ENCODE results near the gene SLC2A4.
"Not testable (repeated sequence)": the region's sequence is repeated elsewhere in the genome, so short reads cannot be mapped to it uniquely, and the experiment has no call there.

Gene SLC2A4

DNA sequence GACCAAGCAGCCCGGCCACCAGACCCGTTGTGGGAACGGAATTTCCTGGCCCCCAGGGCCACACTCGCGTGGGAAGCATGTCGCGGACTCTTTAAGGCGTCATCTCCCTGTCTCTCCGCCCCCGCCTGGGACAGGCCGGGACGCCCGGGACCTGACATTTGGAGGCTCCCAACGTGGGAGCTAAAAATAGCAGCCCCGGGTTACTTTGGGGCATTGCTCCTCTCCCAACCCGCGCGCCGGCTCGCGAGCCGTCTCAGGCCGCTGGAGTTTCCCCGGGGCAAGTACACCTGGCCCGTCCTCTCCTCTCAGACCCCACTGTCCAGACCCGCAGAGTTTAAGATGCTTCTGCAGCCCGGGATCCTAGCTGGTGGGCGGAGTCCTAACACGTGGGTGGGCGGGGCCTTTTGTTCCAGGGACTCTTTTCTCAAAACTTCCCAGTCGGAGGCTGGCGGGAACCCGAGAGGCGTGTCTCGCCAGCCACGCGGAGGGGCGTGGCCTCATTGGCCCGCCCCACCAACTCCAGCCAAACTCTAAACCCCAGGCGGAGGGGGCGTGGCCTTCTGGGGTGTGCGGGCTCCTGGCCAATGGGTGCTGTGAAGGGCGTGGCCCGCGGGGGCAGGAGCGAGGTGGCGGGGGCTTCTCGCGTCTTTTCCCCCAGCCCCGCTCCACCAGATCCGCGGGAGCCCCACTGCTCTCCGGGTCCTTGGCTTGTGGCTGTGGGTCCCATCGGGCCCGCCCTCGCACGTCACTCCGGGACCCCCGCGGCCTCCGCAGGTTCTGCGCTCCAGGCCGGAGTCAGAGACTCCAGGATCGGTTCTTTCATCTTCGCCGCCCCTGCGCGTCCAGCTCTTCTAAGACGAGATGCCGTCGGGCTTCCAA lies at the start of gene SLC2A4:
Gene SLC2A4, plus strand, starts transcription at position 645 of the 879 bp plus-strand sequence. Its CDS starts 217 bp downstream, at position 862.
- DNase-seq = peak; percentile 82 to 90

DNA sequence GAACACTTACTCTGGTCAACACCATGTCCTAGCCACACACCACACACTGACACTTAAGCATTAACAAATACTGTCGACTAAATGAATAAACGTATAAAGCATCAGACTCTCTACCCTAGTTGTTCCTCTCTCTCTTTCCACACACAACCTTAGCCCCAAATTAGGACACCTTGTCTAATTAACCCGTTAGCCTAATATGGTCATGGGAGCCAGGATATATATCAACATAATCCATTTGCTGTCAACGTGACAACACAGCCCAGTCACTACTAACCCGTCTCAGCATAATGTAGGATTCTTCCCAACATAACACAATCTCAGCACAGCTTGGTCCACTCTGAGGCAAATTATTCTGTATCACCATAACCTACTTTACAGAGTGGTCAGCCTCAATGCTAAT lies 49.4 kb upstream of the SLC2A4 start:
- DNase-seq = no peak

DNA sequence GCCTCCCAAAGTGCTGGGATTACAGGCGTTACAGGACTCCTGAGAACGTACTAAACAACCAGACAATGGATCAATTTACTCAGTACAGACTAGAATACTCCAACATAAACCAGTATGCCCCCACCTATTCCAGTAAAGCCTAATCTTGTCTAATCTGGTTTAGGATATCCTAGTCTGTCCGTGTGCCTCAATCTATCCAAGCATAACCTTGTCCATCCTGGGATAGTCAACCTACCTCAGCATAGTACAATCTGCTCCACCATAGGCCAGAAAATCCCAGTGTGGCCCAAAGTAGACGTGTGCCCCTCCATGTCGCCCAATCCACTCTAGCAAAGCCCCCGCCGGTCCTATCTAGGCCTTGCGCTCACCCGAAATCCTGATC lies 47.8 kb upstream of the SLC2A4 start:
- DNase-seq = no peak

DNA sequence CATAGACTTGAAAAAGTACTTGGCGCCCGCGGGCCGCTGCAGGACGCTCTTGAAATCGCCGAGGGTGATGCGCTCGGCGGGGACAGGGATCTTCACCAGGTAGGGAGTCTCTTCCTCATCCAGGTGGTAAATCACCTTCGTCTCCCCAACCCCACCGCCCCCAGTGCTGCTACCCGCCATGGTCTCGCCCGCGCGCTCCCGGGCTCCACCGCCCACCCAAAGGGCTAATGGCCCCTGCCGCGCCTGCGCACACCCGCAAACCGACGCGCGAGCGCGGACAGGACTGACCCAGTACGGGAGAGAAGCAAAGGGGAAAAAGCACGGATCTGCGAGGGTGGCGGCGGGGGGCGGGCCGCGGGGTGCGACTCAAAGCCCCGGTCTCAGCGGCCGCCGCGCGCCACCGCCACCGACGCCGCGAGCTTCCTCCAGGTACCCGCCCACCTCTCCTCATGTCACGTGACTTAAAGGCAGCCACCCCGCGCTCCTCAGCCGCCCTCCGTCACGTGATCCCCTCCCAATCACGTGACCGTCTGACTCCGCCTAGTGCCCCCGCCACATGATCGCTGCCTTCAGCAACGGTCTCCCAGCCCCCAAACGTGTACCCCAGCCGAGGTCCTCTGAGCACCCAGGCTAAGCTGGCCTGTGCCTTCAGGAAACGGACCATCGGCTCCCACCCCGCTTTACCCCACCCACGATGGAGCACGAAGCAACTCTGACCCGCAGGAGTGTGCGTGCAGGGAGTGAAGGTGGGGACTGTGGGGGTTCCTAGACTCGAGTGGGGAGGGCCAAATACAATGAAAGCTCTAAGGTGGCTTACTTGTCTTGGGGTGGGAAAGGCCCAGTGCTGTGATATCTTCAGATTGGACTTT lies 47.2 kb upstream of the SLC2A4 start, which contains the start of gene DVL2:
Gene DVL2, minus strand, starts transcription at position 435 of the 869 bp plus-strand sequence. Its CDS starts 255 bp downstream, at position 180.
- peak; percentile 53 to 68 for DNase-seq

DNA sequence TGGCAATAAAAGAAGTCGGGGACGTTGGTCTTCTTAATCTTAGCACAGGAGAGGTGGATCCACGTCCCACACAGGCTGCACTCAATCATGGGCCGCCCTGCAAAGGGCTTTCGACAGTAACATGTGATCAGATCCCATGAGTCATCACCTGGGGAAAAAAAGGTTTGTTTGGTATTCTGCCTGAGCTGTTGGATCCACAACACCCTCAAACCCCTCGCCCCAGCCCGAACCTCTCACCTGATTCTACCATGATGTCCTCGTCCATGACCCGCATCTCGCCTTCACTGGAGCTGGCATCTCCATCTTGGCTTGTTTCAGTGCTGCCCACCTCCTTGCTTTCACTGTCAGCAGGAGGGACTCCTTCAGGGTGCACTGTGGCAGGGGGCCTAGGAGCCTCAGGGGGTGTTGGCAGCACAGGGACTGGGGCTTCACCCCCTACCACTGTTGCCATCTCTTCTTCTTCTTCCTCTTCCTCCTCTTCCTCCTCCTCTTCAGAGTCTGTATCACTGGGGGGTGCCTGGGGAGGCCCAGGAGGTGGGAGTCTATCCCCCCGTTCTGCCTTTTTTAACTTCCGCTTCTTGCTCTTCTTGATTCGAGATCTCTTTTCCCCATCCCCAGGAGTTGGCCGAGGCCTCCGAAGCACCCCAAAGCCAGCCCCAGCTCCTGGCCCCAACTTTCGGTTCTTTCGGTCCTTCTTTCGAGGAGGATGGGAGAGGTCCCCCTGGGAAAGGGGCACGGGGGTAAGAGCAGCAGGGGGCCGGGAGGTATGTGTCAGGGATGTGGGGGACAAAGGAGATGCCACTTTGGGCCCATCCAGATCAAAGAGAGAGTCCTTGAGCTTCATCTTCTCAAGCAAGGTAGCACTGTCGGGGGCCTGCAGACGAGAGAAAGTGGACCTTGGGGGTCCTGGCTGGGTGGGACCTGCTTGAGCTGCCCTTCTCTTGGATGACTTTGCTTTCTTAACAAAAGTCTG lies 45.5 kb upstream of the SLC2A4 start:
- no peak for DNase-seq

DNA sequence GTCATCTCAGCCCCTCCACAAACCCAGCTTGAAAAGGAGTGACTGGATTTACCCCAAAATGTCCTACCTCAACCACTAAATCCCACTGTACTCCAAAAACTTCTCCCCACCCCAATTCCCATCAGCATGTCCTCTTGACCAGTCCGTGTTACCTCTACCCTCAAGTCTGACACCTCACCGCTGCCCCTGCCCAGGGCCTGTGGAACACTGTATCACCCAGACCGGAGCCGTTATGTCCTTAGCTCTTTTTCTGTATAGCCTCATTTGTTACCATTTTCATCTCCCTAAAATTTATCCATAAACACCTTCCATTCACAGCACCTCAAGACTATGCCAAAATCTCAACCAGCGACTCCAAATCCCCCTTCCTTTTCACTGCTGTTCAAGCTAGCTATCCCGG lies 44.7 kb upstream of the SLC2A4 start:
- no peak for DNase-seq

DNA sequence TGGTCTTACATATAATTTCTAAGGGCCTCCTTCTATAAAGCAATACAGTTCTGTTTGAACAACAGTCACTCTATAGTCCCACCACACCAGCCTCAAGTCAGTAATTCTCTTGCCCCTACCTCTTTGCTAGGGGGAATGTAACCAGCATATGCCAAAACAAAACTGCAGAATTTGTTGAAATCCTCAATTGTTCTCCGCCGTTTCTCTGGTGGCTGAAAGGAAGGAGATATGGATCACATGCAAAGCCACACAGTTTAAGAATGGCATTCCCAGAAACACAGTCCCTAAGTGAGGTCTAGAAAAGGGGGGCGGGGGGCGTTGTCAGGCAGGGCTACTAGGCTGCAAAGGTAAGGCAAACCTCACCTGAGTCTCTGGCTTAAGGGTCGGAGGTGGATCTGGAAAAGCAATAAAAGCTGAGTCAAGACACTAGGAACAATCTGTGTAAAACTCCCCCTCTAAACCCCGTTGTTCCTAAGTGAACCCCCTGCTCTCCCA lies 44.2 kb upstream of the SLC2A4 start:
- no peak for DNase-seq

DNA sequence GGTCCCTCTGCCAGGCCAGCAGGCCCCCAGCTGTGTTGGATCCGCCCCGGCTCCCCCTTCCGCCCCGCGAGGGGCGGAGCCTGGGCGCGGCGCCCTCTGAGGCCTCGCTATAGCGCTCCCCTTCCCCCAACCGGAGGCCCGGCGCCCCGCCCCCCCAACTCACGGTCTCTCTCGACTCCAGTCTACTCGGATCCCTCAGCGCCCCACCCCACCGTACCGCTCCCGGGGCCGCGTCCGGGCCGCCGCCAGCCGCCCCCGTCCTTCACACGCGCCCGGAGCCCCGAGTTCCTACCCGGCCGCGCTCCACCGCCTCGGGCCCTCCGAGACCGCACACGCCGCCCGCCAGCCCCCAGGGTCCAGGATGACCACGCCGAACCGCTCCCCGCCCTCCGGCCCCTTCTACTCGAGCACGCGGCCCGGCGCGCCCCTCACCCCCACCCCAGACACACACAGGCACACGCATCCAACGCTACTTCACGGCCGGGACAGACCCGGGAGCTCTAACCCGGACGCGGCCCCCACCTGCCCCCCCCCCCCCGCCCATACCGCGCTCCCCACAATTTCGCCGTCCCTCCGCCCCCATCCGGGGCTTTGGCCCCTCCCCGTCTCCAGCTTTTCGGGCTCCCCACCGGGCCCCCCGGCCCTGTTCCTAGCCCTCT lies 43.6 kb upstream of the SLC2A4 start:
- DNase-seq = no peak

DNA sequence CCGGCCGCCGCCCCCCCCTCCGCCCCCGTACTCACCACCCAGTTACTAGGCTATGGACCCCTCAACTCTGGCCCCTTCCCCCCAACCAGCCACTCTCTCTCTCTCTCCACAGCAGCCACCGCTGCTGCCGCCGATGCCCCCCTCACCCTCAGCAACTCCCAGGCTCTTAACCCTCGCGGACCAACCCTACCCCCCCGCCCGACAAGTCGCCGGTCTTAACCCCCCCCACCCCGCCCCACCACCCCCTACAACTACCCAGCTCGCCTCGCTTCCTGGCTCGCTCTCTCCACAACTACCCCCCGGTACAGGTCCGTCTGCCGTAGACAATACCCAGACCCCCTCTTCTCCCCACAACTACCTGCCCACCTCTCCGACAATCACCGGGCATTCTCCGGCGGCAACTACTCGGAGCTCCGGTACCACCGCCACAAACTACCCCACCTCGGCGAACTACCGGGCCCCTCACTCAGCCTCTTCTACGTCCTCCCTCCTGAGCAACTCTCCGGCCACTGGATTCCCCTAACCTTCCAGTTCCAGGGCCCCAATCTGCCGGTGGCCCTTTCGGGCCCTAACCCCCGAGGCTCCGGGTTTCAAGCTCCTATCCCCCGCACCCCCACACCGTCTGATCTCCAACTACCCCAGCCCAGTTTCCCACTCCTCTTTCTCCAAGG lies 43.0 kb upstream of the SLC2A4 start:
- no peak for DNase-seq

DNA sequence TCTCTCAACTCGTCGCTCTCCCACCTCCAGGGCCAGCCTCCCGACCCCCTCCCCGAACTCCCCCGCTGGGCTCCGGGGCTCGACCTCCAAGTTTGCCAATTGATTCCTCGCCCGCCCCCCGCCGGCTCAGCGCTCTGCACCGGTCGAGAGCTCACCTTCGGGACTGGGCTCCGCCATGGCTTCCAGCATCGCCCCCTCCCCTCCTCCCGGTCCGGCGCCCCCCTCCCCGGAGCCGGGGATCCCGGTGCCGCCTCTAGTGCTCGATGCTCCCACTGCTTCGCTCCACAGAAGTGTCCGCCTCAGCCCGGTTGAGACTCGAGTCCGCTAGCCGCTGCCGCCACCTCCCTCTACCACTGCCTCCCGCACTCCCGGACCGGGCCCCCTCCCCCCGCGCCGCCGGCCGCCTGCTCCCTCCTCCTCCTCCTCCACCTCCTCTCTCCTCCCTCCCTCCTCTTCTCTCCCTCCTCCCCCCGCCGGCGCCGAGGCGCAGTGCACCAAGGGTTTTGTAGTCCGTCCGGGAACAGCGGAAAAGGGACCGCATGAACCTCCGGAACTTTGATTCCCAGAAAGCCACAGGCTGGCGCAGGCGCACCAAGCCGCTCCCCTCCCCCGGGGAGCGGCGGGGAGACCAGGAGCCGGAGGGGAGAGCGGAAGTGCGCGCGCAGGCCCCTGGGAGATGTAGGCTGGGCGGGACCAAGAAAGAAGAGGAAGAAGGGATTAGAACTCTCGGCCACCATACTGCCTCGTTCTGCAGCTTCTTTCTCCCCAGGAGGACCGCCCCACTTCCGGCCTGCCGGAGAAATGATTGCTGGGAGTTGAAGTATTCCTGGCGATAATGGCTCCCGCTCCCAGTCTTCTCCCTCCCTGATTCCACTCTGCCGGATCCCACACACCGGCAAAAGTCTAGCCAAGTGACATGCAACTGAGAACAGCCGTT lies 42.2 kb upstream of the SLC2A4 start, which contains the start of gene PHF23:
Gene PHF23, minus strand, starts transcription at position 367 of the 937 bp plus-strand sequence. Its CDS starts 178 bp downstream, at position 189.
- peak; percentile 88 to 92 for DNase-seq

DNA sequence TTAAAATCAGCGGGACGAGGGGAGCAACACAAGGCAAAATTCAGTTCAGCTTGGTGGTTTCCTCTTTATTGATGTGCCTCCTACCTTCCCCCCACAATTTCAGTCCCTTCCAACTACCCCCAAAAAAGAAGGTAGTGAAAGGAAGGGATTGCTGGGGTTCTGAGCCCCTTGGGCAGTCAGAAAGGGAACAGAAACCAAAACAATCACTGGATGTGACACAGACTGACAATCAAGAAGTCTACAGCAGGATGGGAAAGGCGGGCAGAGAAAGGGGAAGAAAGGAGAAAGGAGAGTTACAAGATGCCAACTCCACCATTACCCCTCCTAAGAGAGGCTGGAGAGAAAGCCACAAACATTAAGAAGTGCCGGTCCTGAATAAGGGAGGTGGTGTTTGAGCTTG lies 41.1 kb upstream of the SLC2A4 start:
- DNase-seq = no peak

DNA sequence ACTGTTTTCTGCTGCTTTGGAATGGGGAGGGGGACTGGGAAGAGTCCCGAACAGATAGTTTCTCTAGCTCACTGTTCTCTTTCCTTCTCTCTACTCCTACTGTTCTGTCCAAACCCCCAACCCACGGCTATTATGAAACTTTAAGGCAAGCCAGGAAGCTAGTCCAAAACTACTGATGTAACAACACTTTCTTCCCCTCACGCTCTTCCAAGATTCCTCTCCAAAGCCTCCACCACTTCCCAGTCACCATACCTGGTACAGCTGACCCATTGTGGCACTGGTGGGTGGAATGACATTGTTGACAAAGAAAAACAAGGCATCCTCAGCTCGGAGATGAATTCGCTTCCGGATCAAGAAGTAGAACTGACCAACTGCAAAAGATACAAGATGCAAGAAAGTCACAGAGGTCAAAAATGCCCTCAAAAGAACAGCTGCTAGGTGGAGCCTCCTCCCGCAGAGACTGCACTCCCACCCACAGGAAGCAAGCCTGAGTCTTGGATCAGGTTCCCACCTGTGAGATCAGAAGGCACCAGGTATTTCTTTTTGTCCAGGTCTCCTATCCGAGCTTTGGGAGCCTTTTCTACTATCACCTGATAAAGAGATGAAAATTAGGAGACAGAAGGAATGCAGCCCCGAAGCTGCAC lies 40.3 kb upstream of the SLC2A4 start:
- DNase-seq = no peak

DNA sequence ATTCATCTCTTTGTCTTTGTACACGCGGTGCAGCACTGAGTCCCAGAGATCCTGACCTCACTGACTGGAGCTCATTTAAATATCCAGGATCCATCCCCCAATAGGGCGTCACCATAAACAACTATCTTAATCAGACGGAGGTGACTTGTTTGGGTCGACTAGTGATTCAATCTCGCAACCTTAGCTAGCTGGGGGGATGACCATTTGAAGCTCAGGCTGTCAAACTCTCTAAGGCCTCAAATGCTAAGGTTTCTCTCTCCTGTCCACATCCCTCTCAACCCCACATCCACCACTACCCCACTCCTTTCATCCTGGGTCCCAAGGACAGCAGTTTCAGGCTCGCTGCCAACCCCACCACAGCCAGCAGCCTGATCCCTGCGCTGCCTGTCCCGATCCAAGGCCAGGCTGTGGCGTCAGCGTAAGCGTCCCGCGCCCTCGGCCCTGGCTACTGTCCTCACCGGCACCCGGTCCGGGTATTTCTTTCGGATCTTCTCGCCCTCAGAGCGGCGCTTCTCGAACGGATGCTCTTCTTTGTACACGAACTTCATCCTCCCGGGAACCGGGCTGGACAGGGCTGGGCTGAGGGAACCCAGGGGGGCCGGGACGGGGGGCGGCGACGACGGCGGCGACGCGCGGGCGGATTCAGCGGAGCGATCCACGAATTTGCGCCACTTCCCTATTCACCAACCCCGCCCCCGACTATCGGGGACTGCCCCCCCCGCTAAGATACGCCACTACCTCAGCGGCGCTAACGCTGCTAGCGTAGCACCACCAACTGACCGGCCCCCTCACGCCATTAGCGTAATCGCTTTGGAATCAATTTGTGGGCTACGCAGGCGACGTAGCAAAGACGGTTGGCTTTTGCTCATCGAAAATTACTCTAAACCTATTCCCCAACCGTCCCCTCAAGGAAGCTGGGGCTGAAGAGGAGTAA lies 39.5 kb upstream of the SLC2A4 start, which contains the start of gene GABARAP:
Gene GABARAP, minus strand, starts transcription at position 667 of the 934 bp plus-strand sequence. Its CDS starts 119 bp downstream, at position 548.
- DNase-seq = peak; percentile 59 to 80

DNA sequence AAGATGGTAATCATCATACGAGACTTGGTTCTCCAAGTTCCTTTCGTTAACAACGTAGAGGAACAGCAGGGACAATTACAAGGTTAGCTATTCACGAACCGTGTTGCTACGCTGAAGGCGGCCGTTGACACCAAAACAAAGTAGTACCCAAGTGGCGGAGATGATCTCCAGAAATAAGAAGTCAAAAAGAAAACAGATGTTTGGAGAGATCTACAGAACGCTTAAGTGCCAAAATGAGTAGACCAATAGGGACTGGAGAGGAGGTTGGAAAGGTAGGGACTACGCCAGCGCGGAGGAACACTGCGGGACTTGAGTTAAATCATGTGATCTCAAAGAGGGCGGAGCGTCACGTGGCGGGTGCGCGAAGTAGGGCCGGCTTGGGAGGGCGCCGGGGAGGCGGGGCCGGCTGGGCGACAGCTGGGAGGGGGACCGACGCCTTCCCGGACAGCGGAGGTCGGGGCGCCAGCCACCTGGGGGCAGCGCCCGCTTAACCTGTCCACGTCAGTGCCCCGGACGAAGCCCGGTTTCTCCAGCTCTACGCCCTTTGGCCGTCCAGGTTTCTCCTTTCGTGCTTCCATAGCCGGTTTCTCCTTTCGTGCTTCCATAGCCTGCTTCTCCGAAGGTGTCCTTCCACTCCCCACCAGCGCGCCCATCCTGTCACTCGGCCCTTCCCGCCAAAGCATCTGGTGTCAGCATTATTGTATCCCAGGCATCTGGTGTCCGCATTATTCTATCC lies 38.6 kb upstream of the SLC2A4 start:
- peak; percentile 71 to 93 for DNase-seq

DNA sequence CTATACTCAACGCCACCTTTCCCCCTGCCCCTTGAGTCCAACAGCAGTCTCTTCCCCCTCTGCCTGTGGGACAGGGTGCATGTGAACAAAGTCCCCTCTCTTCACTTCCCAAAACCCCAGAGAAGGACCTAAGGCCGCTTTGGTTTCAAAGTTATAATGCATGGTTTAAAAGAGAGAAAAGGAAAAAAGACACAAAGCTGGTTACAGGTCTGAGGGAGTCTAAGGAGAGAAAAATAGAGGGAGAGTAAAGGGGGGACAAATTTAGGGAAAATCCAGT lies 38.1 kb upstream of the SLC2A4 start:
- DNase-seq = no peak

DNA sequence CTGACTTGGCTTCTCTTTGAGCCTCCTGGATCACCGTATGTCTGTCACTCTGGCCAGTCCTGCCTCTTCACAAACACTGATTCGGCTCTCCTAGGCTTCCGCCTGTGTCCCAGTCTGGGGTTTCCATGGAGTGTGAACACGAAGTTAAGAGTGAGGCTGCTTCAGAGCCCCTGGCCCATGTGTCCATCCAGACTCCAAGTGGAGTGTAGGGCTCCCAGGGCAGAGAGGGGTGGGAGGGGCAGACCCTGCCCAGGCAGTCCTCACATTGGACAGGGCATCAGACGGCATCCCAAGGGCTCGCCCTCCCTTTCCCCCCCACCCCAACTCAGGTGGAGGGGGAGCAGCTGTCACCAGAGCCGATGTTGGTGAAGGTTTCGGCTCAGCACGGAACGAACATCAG lies 37.7 kb upstream of the SLC2A4 start:
- DNase-seq = not testable (repeated sequence)

DNA sequence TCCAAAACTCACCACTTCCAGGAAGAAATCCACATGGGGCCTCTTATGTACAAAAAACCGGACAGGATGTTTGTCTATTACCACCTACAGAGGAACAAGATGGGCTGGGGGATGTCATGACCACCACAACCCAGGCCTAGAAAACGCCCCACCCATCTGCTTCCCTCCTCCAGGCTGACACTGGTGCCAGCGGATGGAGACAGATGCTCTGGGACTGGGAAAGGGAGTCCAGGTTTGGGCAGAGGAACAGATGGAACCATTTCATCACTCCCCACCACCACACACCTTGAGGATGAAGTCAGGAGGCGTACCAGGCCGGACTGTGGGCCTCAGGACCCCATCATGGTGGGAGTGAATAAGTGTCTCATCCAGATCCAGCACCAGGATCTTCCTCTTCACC lies 34.7 kb upstream of the SLC2A4 start:
- no peak for DNase-seq

Measured in NCI-H187 (cell line).